ENCODE measurements around the gene FAM120A.

Gene FAM120A

GRCh38 chr9:93595461-93595860, 144.0 kb downstream of the FAM120A start:
- no peak overlapping the region for H2AFZ ChIP-seq (ENCODE audit: low read length)
- H3K36me3 ChIP-seq (ENCODE audit: insufficient read depth, low read length): no peaks in the 10 kb centered on the region
- no peak overlapping the region for H3K4me2 ChIP-seq (ENCODE audit: low read depth, low read length, poor library complexity, severe bottlenecking)
- no peak overlapping the region for H3K9ac ChIP-seq (ENCODE audit: low read depth, low read length, poor library complexity, severe bottlenecking)
- no peaks in the 10 kb centered on the region for H3K9me3 ChIP-seq (ENCODE audit: insufficient read depth, low read depth, low read length)
- H4K20me1 ChIP-seq (ENCODE audit: insufficient read depth, low read length, poor library complexity, severe bottlenecking): peaks cover 7% of the 10 kb centered on the region
- H3F3A ChIP-seq (ENCODE audit: low read depth): no peaks in the 10 kb centered on the region
- peaks cover 27% of the 10 kb centered on the region for H3K4me1 ChIP-seq (ENCODE audit: insufficient read depth, low read length, poor library complexity, severe bottlenecking)
- H3K4me3 ChIP-seq (ENCODE audit: low read length, poor library complexity, severe bottlenecking): no peak overlapping the region
- H3K79me2 ChIP-seq (ENCODE audit: insufficient read depth, low read length): peaks cover 78% of the 10 kb centered on the region; the same call in 1 of the 2 replicates
- no peaks in the 10 kb centered on the region for H3K27me3 ChIP-seq (ENCODE audit: insufficient read depth, low read length, poor library complexity, severe bottlenecking)
- H3K9me2 ChIP-seq (replicated peaks; ENCODE audit: low read depth, low read length): no peaks in the 10 kb centered on the region
- TF ChIP-seq EZH2phosphoT487 (IDR thresholded peaks at IDR 0.05; ENCODE audit: borderline replicate concordance): no peak
- TF ChIP-seq CTCF (conservative IDR thresholded peaks at IDR 0.05; ENCODE audit: low read length): no peak

DNA sequence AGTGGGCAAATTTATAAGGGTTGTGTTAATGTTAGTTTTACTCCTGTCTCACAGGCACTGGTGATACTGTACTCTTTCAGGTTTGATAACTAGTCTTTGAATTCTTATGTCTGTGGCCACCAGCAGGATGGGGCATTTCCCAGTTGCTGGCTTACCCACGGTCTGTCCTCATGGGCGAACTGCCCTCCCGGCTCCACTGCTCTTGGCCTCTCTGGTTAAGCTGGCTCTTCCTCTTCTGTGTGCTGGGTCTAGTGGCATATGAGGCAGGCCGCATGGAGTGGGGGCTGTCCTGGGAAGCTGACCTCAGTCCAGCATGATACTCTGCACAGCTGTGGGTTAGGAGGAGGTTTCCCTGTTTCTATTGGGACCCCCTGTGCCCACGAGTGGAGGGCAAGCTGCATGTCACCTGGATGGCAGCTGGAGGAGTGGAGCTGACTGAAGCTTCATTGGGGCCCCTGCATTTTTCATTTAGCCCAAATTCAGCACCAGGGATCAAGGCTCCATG, 144.4 kb downstream of the FAM120A start:
- no peak overlapping the region for H3K4me3 ChIP-seq (ENCODE audit: low read length, poor library complexity, severe bottlenecking)
- no peaks in the 10 kb centered on the region for H3K9me2 ChIP-seq (replicated peaks; ENCODE audit: low read depth, low read length)
- peaks cover 7% of the 10 kb centered on the region for H4K20me1 ChIP-seq (ENCODE audit: insufficient read depth, low read length, poor library complexity, severe bottlenecking)
- no peaks in the 10 kb centered on the region for H3K36me3 ChIP-seq (ENCODE audit: insufficient read depth, low read length)
- TF ChIP-seq CTCF (conservative IDR thresholded peaks at IDR 0.05; ENCODE audit: low read length) (no peak), EZH2phosphoT487 (IDR thresholded peaks at IDR 0.05; ENCODE audit: borderline replicate concordance) (no peak)
- no peak overlapping the region for H3K9ac ChIP-seq (ENCODE audit: low read depth, low read length, poor library complexity, severe bottlenecking)
- peaks cover 78% of the 10 kb centered on the region; the same call in 1 of the 2 replicates for H3K79me2 ChIP-seq (ENCODE audit: insufficient read depth, low read length)
- no peaks in the 10 kb centered on the region for H3K27me3 ChIP-seq (ENCODE audit: insufficient read depth, low read length, poor library complexity, severe bottlenecking)
- no peak overlapping the region for H2AFZ ChIP-seq (ENCODE audit: low read length)
- H3K4me2 ChIP-seq (ENCODE audit: low read depth, low read length, poor library complexity, severe bottlenecking): no peak overlapping the region
- peaks cover 32% of the 10 kb centered on the region for H3K4me1 ChIP-seq (ENCODE audit: insufficient read depth, low read length, poor library complexity, severe bottlenecking)
- no peaks in the 10 kb centered on the region for H3K9me3 ChIP-seq (ENCODE audit: insufficient read depth, low read depth, low read length)
- no peaks in the 10 kb centered on the region for H3F3A ChIP-seq (ENCODE audit: low read depth)

- Histone ChIP-seq H3K9me3 (ENCODE audit: insufficient read depth, low read depth, low read length) (no peaks in the 10 kb centered on the region), H3K9me2 (replicated peaks; ENCODE audit: low read depth, low read length) (no peaks in the 10 kb centered on the region), H4K20me1 (ENCODE audit: insufficient read depth, low read length, poor library complexity, severe bottlenecking) (peaks cover 11% of the 10 kb centered on the region), H3K9ac (ENCODE audit: low read depth, low read length, poor library complexity, severe bottlenecking) (no peak overlapping the region), H3F3A (ENCODE audit: low read depth) (no peaks in the 10 kb centered on the region), H3K27me3 (ENCODE audit: insufficient read depth, low read length, poor library complexity, severe bottlenecking) (no peaks in the 10 kb centered on the region), H2AFZ (ENCODE audit: low read length) (no peak overlapping the region), H3K4me2 (ENCODE audit: low read depth, low read length, poor library complexity, severe bottlenecking) (no peak overlapping the region), H3K4me3 (ENCODE audit: low read length, poor library complexity, severe bottlenecking) (no peak overlapping the region), H3K36me3 (ENCODE audit: insufficient read depth, low read length) (no peaks in the 10 kb centered on the region), H3K79me2 (ENCODE audit: insufficient read depth, low read length) (peaks cover 79% of the 10 kb centered on the region; the same call in 1 of the 2 replicates), H3K4me1 (ENCODE audit: insufficient read depth, low read length, poor library complexity, severe bottlenecking) (peaks cover 37% of the 10 kb centered on the region)
- no peak for TF ChIP-seq CTCF (conservative IDR thresholded peaks at IDR 0.05; ENCODE audit: low read length)
- no peak for TF ChIP-seq EZH2phosphoT487 (IDR thresholded peaks at IDR 0.05; ENCODE audit: borderline replicate concordance)
These were observed 144.9 kb downstream of the FAM120A start for GRCh38 chr9:93596399-93596798.
